G401.6 (cell line): ENCODE data around the gene ITGA3.

Source experiments
- FAIRE-seq: peaks from 2 replicates; lab custom pipeline; 2012; peaks lifted over from hg19 to GRCh38; lab: Jason Lieb, UNC

Gene ITGA3

DNA sequence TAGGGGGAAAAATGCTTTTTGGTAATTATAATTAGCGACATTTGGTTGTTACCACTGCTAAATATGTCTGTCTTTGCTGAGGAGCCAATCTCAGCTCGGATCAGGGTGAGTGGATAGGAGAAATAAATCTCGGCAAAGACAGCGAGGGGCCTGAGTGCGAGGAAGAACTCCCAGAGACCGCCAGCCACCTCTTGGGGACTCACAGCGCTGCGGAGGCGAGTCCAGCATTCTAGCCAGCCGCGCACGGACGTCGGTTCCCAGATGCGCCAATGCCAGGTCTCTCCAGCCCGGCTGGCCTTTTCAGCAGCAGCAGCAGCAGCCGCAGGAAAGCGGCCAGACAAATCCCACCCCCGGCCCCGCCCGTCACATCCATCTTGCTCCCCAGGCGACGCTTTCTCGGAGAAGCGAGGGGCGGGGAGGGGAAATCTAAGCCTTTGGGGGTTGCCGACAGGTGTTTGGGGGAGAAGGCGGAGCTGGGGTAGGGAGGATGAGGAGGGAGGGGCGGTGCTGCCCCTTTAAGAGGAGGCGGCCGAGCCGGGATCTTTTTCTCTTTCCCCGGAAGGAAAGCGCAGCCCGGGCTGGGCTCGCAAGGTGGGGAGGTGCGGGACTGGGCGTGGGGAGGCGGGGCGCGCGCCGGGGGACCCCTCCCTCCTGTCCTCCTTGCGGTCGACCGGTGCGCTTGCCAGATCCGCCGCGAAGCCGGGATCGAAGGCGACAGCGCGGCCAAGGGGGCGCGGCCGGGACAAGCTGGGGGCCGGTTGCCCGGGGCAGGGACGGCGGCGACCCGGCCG is at the start of gene ITGA3:
ITGA3 (plus strand) TSS at position 685 of the 791 bp plus-strand sequence. CDS start 330 bp downstream, outside the sequence.
- peak; percentile 87 for FAIRE-seq

DNA sequence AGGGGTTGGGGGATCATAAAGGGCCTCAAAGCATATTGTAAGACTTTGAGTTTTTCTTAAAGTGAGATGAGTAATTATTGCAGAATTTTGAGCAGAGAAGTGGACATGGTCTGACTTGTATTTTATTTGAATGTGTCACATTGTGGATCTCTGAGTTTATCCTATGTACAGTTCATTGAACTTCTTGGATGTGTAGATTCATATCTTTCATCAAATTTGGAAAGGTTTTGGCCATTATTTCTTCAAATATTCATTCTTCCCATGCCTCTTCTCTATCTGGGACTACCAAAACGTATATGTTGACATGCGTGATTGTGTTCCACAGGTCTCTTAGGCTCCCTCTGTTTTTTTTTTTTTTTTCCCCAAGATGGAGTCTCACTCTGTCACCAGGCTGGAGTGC is 46.6 kb upstream of the ITGA3 start:
- FAIRE-seq, result no peak

DNA sequence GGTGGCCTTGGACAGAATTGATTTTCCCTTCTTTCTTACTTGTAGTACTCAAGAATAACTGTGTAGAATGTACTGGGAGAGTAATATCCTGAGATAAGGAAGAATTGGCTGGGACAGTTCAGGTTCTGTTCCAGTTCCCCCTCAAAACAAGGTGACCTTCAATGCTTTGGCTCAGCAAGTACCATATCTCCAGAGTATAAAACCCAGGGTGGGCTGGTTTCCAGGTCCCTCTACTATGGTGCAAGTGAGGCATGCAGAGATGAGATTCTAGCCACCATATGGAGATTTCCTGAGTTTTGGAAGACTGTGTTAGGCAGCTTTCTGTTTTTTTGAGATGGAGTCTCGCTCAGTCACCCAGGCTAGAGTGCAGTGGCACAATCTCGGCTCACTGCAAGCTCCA is 42.8 kb upstream of the ITGA3 start:
- FAIRE-seq, result no peak

DNA sequence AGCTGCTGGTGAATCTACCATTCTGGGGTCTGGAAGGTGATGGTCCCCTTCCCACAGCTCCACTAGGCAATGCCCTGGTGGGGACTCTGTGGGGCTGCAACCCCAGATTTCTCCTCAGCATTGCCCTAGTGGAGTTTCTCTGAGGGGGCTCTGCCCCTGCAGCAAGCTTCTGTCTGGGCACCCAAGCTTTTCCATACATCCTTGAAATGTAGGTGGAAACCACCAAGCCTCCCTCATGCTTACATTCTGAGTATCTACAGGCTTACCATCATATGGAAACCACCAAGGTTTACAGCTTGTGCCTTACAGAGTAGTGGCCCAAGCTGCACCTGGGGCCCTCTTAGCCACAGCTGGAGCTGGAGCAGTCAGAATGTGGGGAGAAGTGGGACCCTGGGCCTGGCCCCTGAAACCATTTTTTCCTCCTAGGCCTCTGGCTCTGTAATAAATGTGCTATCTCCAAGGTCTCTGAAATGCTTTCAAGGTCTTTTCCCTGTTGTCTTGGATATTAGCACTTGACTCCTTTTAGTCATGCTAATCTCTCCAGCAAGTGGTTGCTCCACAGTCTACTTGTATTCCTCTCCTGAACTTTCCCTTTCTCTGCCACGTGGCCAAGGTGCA is 41.3 kb upstream of the ITGA3 start:
- no peak for FAIRE-seq

DNA sequence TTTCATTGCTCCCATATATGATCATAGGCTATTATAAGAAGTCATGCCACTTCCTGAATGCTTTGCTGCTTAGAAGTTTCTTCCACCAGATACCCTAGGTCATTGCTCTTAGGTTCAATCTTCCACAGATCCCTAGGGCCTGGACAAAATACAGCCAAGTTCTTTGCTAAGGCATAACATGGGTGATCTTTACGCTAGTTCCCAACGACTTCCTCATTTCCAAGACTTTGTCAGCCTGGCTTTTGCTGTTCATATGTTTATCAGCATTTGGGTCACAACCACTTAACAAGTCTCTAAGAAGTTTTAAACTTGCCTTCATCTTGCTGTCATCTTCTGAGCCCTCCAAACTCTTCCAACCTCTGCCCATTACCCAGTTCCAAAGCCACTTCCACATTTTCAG is 40.8 kb upstream of the ITGA3 start:
- no peak for FAIRE-seq

DNA sequence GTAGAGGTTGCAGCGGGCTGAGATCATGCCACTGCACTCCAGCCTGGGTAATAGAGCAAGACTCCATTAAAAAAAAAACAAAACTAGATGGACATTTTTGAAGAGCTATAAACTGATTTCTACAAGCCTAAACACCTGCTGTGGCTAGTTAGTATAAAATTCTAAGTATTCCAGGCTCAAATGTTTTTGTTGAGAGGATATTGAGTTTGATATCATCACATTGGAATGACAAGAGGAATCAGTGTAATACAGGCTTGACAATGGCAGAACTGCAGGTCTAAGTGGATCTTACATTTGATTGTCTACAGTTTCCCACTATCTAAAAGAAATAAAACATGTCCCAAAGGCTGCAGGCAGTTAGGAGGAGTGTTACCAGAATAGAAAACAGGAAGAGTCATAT is 37.0 kb upstream of the ITGA3 start:
- FAIRE-seq, result no peak

DNA sequence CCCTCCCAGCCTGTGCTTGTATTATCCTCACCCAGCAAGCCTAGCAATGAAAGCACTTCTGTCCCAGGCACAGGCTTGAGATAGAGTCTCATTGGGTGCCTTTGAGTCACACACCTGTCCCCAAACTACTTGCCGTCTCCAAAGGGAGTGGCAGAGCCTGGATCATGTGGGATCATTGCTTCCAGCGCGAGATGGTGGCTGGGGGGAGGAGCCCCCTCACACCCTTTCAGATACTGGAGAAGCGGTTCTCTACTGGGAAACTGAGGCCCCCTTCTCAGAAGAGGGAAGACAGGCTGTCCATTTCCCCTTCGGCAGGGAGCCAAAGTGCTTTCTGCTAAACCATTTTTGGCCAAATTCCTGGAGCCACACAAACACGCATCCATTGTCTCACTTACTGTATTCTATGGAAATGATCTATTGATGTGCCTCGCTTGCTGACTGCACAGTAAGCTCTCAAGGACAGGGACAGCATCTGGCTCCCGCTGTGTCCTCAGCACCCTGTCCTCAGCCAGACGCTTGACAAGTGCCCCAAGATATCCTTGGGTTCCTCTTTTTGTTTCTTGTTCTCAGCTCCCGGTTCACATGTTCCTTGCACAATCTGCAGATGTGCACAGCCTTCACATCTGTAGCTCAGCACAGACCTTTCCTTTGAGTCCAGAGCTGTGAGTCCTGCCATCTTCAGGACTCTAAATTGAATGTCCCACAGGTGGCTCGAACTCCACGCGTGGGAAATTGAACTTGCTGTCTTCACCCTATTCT is 34.9 kb upstream of the ITGA3 start:
- no peak for FAIRE-seq

DNA sequence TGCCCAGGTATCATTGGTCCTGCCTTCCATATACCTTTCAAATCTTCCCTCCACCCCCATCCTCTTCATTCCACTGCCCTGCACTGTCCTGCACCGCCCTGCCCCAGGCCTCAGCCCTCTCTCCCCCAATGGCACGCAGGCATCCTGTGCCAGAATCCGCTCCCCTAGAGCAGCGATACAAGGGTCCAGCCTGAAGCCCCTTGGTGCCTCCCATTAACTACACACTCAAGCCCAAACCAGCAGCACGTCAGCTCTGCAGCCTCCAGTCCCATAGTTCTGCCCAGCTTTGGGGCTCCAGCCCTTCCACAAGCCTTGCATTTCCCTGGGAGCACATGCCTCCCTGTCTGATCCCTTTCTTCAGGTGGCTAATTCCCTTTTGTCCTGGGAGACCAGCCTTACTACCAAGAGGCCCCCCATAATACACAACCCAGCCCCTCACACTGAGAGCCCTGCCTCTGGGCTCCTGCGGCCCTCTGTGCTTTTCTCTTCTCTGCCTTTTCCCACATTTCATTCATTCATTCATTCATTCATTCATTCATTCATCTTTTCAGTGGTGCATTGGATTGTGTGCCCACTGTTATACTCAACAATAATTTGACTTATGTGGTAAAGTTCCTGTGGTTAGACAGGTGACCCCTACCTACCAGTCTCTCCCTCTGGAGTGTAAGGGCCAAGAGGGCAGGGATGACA is 34.1 kb upstream of the ITGA3 start:
- no peak for FAIRE-seq

DNA sequence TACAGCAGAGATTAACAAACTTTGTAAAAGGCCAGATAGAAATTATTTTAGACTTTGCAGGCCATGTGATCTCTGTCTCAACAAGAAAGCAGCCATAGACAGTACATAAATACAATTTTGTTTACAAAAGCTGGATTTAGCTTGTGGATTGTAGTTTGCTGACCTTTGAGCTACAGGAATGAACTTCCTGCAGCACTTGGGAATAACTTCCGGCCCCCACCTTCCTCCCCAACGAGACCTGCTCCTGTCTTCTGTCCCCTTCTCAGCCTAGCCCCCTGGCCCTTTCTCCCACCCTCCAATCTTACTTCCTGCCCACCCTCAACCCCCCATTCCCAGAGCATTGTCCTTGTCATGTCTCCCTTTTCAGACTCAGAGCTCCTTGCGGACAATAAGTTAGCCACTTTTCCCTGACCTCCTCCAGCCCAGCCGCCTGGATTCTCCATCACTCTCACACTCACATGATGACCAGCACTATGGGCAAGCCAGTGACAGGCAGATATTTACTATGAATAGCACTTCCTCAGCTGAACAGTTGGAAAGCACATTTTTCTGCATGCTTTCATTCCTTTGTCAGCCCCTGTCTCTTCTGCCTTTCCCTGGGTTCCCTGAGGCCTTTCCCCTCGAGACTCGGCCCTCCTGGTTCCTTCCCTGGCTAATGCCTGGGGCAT is 33.3 kb upstream of the ITGA3 start:
- no peak for FAIRE-seq

DNA sequence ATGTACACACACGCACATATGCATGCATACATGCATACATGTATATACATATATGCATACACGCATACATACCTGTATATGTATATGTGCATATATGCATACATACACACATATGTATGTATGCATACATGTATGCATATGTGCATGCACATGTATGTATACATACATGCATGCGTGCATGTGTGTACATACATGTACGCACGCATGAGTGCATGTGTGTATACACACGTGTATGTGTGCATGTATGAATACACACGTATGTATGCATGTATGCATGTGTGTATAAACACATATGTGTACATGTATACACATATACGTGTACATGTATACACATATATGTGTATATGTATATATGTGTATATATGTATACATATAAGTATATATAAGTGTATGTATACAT is 32.4 kb upstream of the ITGA3 start:
- FAIRE-seq, result no peak

DNA sequence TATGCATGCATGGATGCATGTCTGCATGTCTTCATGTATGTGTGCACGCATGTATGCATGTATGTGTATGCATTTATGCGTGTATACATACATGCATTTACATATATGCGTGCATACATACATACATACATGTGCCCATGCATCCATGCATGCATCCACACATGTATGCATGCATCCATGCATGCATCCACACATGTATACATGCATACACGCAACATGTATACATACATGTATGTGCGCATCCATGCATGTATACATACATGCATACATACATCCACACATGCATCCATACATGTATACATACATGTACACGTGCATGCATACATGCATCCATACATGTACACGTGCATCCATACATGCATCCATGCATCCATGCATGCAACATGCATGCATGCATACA is 31.1 kb upstream of the ITGA3 start:
- FAIRE-seq, result no peak

DNA sequence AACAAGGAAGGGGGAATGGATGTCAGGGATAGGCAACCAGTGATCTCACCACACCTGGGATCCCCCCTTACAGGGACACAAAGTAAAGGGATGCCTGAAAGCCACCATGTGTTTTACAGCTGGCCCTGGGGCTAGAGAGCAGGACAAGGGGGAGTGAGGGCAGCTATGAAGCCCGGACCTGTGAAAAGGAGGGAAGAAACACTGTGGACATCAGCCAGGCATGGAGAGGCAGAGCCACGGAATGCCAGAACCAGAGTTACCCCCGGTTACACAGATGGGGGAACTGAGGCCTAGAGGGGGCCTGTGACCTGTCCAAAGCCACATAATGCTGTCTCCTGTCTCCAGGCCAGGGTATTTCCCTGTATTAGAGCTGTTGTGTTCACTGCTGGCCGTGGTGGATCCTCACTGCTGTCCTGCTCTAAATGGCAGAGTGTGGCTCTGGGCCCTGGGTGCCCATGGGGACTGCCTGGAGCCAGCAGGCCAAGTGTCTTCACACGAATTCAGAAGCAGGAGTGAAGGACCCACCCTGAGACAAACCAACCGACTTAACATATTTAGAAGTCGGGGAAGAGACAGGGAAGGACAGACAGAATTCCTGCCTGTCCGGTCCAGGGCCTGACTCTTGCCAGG is 29.7 kb upstream of the ITGA3 start:
- FAIRE-seq, result no peak

DNA sequence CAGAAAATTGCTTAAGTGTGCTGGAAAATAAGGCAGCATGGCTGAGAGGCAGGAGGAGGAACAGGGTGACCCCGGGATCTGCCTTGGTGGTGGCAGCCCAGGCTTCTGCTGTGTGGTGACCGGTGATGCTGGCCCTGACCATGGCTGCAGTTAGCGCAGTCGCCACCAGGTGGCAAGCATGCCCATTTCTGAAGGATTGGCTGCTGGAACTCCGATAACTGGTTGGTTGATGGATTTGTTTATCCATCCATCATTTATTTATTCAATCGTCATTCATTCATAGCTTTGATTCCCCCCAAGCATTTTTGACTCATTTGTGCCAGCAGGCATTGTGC is 29.1 kb upstream of the ITGA3 start:
- FAIRE-seq, result no peak

DNA sequence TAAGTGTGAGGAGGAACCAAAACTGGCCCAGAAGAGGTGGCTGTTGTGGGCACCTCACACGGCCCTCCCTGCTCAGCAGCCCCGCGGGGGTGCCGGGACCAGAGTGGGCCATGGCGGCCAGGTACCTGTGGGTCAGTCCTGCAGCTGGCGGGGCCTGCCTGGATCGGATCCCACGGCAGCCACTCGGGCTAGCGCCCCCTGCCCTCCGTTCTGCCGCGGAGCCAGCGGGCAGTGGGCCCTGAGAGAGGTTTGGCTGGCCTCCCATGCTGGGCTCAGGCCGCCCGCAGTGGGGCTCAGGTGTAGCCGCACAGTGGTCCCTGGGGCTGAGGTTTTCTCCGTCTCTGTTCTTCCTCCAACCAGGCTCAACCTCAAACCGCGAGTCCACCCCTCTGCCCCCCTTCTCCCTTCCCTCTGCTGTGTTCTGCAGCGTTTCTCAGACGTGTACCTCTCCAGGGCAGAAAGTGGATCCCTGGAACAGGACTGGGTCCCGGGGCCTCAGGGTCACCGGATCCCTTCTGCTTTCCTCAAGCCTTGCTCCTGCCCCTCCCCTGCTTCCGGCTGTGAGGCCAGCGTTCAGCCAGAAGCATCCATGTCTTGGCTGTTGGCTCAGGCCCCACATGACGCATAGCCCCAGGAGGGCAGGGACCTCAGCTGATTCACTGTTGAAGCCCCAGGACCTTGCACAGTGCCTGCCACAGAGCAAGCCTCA is 28.6 kb upstream of the ITGA3 start:
- FAIRE-seq, result no peak

DNA sequence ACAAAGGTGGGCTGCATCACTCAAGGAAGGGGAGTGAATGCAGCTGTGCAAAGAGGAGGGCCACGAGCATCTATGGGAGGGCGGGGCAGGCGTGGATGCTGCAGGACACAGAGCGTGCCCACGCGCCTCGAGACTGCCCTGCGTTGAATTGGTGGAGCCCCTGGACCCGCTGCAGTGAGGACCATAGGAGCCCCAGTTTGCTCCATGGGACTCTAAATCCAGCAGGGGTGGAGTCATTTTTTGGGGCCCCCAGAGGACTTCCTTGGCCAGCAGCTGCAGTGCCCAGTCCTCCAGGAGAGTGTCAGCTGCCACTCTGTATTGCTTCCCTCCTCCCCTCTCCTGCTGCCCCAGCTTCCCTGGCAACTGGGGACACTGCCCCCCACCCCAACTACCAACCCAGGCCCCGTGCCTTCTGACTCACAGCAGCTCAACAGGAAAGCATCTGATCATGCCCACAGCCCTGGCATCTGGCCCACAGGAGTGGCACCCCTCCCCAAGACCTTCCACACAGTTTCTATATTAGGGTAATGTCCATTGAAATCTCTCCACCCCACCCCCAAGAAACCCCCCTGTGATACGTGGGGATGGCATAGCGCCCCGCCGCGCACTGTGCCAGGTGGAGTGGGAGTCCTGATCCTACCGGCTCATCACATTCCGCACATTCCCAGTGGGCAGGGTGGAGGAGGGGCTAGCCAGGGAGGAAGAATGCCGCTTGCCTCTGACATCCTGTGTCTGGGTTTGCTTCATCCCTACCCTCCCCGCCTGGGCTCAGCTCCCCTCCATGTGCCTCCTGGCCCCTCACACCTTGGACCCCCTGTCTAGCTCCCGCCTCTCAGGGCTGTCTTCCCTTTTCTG is 27.8 kb upstream of the ITGA3 start:
- FAIRE-seq, result no peak

DNA sequence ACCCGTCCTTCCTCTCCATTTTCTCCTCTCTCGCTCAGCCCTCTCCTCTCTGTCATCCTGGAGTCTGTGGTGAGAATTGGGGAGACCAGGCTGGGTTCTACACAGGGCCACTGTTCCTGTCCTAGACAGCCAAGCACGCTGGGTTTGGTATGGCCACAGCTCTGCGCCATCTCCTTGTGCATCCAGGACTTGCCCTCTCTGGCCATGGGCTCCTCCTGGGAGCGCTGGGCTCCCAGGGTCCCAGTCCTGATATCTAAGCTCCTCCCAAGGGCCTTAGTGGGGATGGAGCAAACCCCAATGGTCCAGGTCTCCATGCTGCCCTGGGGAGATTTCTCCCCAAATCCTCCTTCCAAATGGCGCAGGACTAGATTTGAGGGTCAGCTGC is 27.2 kb upstream of the ITGA3 start:
- no peak for FAIRE-seq

DNA sequence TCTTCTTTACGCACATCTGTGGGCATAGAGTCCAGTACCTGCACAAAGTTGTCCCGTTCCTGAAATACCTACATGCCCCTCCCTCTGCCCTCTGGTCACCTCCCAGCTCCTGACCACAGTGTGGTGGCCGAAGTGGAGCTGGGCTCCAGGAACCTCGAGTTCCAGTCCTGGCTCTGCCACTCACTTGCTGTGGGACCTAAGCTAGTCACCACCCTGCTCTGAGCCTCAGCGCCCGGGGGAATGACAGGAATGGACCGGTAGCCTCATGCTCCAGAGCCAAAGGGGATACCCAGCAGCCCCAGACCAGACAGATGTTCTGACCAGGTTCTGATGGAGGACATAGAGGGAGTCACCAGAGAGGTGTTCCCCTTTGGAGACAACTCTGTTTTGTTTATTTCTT is 26.7 kb upstream of the ITGA3 start:
- FAIRE-seq, result no peak

DNA sequence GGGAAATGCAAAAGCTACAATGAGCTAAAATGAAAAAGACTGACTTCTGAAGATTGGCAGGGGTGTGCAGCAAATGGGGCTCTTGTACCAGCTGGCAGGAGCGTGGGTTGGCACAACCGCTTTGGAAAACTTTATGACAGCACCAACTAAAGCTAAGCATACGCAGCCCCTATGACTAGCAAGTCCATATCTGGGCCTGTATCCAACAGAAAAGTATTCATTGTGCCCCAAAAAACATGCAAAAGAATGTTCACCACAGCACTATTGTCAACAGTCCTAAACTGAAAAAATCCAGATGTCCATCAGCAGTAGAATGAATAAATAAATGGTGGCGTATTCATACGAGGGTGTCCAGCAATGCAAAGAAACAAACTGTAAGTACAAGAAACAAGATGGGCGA is 22.6 kb upstream of the ITGA3 start:
- FAIRE-seq, result no peak

DNA sequence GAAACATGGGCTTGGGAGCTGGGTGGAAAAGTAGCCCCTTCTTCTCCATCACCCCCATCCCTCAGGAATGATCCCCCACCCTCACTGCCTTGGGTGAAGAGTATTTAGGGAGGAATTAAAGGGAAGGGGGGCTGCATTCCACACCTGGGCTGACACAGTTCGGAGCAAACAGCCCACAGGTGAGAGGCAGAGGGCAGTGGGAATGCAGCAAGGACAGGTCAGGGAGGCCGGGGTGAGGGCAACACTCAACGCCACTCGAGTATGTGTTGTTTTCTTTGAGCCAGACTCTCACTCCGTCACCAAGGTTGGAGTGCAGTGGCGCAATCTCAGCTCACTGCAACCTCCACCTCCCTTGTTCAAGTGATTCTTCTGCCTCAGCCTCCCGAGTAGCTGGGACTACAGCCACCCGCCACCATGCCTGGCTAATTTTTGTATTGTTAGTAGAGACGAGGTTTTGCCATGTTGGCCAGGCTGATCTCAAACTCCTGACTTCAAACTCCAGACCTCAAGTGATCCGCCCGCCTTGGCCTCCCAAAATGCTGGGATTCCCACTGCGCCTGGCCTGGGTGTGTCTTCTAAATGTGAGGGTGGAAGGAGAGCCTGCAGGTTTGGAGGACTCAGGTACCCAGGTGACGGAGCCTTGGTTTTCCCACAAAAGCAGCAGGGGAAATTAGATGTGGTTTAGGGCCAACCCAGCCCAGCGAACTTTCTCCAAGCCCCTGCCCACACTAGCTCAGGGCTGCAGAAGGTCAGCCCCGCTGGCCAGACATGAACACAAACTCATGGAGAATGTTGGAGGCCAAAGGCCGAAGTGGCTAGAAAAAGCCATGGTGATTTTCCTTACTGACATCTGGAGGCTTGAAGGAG is 21.2 kb upstream of the ITGA3 start:
- no peak for FAIRE-seq
